ENCODE results near the gene CDK7.

- TF ChIP-seq CTCF (IDR thresholded peaks at IDR 0.05) (no peak), POLR2A (IDR thresholded peaks at IDR 0.05) (no peak), EP300 (IDR thresholded peaks at IDR 0.05) (no peak)
Measured at GRCh38 chr5:69250593-69250992, 15.9 kb downstream of the CDK7 start.
